ENCODE data around the gene TMPRSS11B.

- no peak for TF ChIP-seq POLR2AphosphoS5 (IDR thresholded peaks at IDR 0.05)
- no peak for TF ChIP-seq EP300 (IDR thresholded peaks at IDR 0.05)
- no peak for TF ChIP-seq POLR2A (IDR thresholded peaks at IDR 0.05; ENCODE audit: low read depth)
- TF ChIP-seq, protein P1, sequence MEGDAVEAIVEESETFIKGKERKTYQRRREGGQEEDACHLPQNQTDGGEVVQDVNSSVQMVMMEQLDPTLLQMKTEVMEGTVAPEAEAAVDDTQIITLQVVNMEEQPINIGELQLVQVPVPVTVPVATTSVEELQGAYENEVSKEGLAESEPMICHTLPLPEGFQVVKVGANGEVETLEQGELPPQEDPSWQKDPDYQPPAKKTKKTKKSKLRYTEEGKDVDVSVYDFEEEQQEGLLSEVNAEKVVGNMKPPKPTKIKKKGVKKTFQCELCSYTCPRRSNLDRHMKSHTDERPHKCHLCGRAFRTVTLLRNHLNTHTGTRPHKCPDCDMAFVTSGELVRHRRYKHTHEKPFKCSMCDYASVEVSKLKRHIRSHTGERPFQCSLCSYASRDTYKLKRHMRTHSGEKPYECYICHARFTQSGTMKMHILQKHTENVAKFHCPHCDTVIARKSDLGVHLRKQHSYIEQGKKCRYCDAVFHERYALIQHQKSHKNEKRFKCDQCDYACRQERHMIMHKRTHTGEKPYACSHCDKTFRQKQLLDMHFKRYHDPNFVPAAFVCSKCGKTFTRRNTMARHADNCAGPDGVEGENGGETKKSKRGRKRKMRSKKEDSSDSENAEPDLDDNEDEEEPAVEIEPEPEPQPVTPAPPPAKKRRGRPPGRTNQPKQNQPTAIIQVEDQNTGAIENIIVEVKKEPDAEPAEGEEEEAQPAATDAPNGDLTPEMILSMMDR (IDR thresholded peaks at IDR 0.05): no peak
These were observed 29.0 kb downstream of the TMPRSS11B start for GRCh38 chr4:68216501-68216900.

Data from esophagus muscularis mucosa (tissue), 4 donors.